ENCODE measurements around the gene PEX26.
"Not testable (repeated sequence)": the region's sequence is repeated elsewhere in the genome, so short reads cannot be mapped to it uniquely, and the experiment has no call there.

The PEX26 gene

GRCh38 chr22:18114495-18114894 lies 36.7 kb downstream of the PEX26 start:
- in situ Hi-C loops (cut with MboI; ENCODE audit: low sequenced_read_pairs), result no loop called here

GRCh38 chr22:18114976-18115652 lies 37.3 kb downstream of the PEX26 start:
- in situ Hi-C loops (cut with MboI; ENCODE audit: low sequenced_read_pairs), result no loop called here

GRCh38 chr22:18115906-18116371 lies 38.1 kb downstream of the PEX26 start:
- in situ Hi-C loops (cut with MboI; ENCODE audit: low sequenced_read_pairs), result no loop called here

GRCh38 chr22:18116634-18117033 lies 38.8 kb downstream of the PEX26 start:
- in situ Hi-C loops (cut with MboI; ENCODE audit: low sequenced_read_pairs), result no loop called here

- in situ Hi-C loops (cut with MboI; ENCODE audit: low sequenced_read_pairs), result no loop called here
Measured at GRCh38 chr22:18118345-18118915, 40.6 kb downstream of the PEX26 start.

GRCh38 chr22:18119409-18120110 lies 41.8 kb downstream of the PEX26 start:
- in situ Hi-C loops (cut with MboI; ENCODE audit: low sequenced_read_pairs), result no loop called here

GRCh38 chr22:18120857-18121256 lies 43.1 kb downstream of the PEX26 start:
- in situ Hi-C loops (cut with MboI; ENCODE audit: low sequenced_read_pairs), result no loop called here

GRCh38 chr22:18121506-18121905 lies 43.7 kb downstream of the PEX26 start:
- in situ Hi-C loops (cut with MboI; ENCODE audit: low sequenced_read_pairs), result no loop called here

GRCh38 chr22:18121954-18122554 lies 44.3 kb downstream of the PEX26 start:
- in situ Hi-C loops (cut with MboI; ENCODE audit: low sequenced_read_pairs), result no loop called here

- in situ Hi-C loops (cut with MboI; ENCODE audit: low sequenced_read_pairs), result not testable (repeated sequence)
Measured at GRCh38 chr22:18123476-18124025, 45.8 kb downstream of the PEX26 start.

GRCh38 chr22:18126606-18127005 lies 48.8 kb downstream of the PEX26 start:
- in situ Hi-C loops (cut with MboI; ENCODE audit: low sequenced_read_pairs), result no loop called here

GRCh38 chr22:18130018-18130417 lies 52.2 kb downstream of the PEX26 start:
- in situ Hi-C loops (cut with MboI; ENCODE audit: low sequenced_read_pairs), result no loop called here

GRCh38 chr22:18130699-18131429 lies 53.1 kb downstream of the PEX26 start:
- in situ Hi-C loops (cut with MboI; ENCODE audit: low sequenced_read_pairs), result no loop called here

GRCh38 chr22:18133452-18133851 lies 55.7 kb downstream of the PEX26 start:
- in situ Hi-C loops (cut with MboI; ENCODE audit: low sequenced_read_pairs), result no loop called here

- in situ Hi-C loops (cut with MboI; ENCODE audit: low sequenced_read_pairs), result no loop called here
Measured at GRCh38 chr22:18136563-18137320, 59.0 kb downstream of the PEX26 start.

- in situ Hi-C loops (cut with MboI; ENCODE audit: low sequenced_read_pairs), result not testable (repeated sequence)
Measured at GRCh38 chr22:18141004-18141403, 63.2 kb downstream of the PEX26 start.

- in situ Hi-C loops (cut with MboI; ENCODE audit: low sequenced_read_pairs), result no loop called here
Measured at GRCh38 chr22:18144105-18144504, 66.3 kb downstream of the PEX26 start.

- in situ Hi-C loops (cut with MboI; ENCODE audit: low sequenced_read_pairs), result no loop called here
Measured at GRCh38 chr22:18145676-18146388, 68.0 kb downstream of the PEX26 start.

GRCh38 chr22:18146389-18146753 lies 68.6 kb downstream of the PEX26 start:
- in situ Hi-C loops (cut with MboI; ENCODE audit: low sequenced_read_pairs), result no loop called here

Data from HL-60/S4 (cell line).